ENCODE measurements around the gene HES2. TPM values are rescaled to one million over a fixed set of nuclear protein-coding genes. Genes with fewer than 3 reads are reported as not detected.
"Not testable (repeated sequence)": the region's sequence is repeated elsewhere in the genome, so short reads cannot be mapped to it uniquely, and the experiment has no call there.

Gene HES2
- total and polyA plus RNA-seq, 2 of the 4 experiments (the other 2 are of a cell fraction), result not detected

GRCh38 chr1:6446665-6447015, 26.9 kb upstream of the HES2 start:
- Histone ChIP-seq H3K4me2 (ENCODE audit: low read depth, low read length) (no peak overlapping the region), H4K91ac (ENCODE audit: insufficient read depth, low read depth, low read length) (no peak overlapping the region), H4K20me1 (ENCODE audit: insufficient read depth, low read length) (no peaks in the 10 kb centered on the region), H3K4me1 (ENCODE audit: control insufficient read depth, insufficient read depth, low read length) (no peaks in the 10 kb centered on the region), H3K79me1 (ENCODE audit: low read depth in 1 of 2, low read length in 2 of 2) (no peaks in the 10 kb centered on the region), H2AK9ac (replicated peaks; ENCODE audit: low read depth, low read length, poor library complexity) (no peak overlapping the region), H2BK20ac (ENCODE audit: low read depth, low read length) (no peak overlapping the region), H4K5ac (ENCODE audit: low read depth, low read length) (no peak overlapping the region), H3K9me1 (ENCODE audit: insufficient read depth, low read length) (no peaks in the 10 kb centered on the region; the same call in 1 of the 2 replicates), H3K4ac (ENCODE audit: low read depth, low read length) (no peak overlapping the region), H2BK15ac (ENCODE audit: low read depth, low read length) (no peak overlapping the region), H3K9me3 (ENCODE audit: control insufficient read depth, insufficient read depth, low read length) (no peaks in the 10 kb centered on the region), H3K23ac (ENCODE audit: low read depth, low read length) (no peak overlapping the region), H4K8ac (ENCODE audit: low read depth in 2 of 2, low read length in 2 of 2) (no peak overlapping the region), H3K27me3 (ENCODE audit: control insufficient read depth, insufficient read depth, low read length) (peaks cover 67% of the 10 kb centered on the region), H3K14ac (replicated peaks; ENCODE audit: low read depth, low read length) (no peak overlapping the region), H3K36me3 (ENCODE audit: control insufficient read depth, insufficient read depth, low read length) (no peaks in the 10 kb centered on the region), H2AFZ (replicated peaks; ENCODE audit: low read length, poor library complexity) (no peak overlapping the region), H3K18ac (ENCODE audit: low read depth, low read length) (no peak overlapping the region), H3K56ac (ENCODE audit: extremely low read depth, insufficient read depth, low read length) (no peak overlapping the region), H3K27ac (ENCODE audit: insufficient read depth, low read length) (no peak overlapping the region), H2BK5ac (ENCODE audit: low read depth, low read length, poor library complexity, severe bottlenecking) (no peak overlapping the region), H3K9ac (ENCODE audit: low read depth, low read length) (no peak overlapping the region), H2AK5ac (ENCODE audit: low read depth, low read length) (no peak overlapping the region), H3K4me3 (ENCODE audit: insufficient read depth, low read depth, low read length) (no peak overlapping the region), H2BK120ac (ENCODE audit: low read depth, low read length) (no peak overlapping the region)
- BruUV-seq (replicated peaks), result no TSS peak
- CTCF ChIA-PET, result no interaction called here
- dilution Hi-C loops (cut with HindIII; ENCODE audit: low sequenced_read_pairs, unreplicated experiment), result no loop called here
- WGBS, 2 experiments (ENCODE audit: extremely low coverage in 2 of 2, insufficient read length in 1 of 2), result 30% methylated on average over 2 of the region's 4 CpGs; no CpG with 5 or more reads in 1 of the 2 experiments
- POLR2A ChIA-PET (ENCODE audit: unreplicated experiment), result no interaction called here
- in situ Hi-C loops (cut with MboI; ENCODE audit: low sequenced_read_pairs), result no loop called here
- DNase-seq (no peak), ATAC-seq (ENCODE audit: low read depth) (no peak)
- intact Hi-C loops (cut with micrococcal nuclease), result no loop called here
- TF ChIP-seq RCOR1 (IDR thresholded peaks at IDR 0.05; ENCODE audit: insufficient replicate concordance, low read length), result no peak
- no peak for TF ChIP-seq SMC3 (IDR thresholded peaks at IDR 0.05; ENCODE audit: low read depth, low read length)
- no peak for TF ChIP-seq NFE2L2 (IDR thresholded peaks at IDR 0.05; ENCODE audit: low read depth, low read length)
- no peak for TF ChIP-seq RFX5 (IDR thresholded peaks at IDR 0.05; ENCODE audit: low read depth, low read length)
- TF ChIP-seq CTCF (conservative IDR thresholded peaks at IDR 0.05; ENCODE audit: low read depth, low read length), result no peak
- no peak for TF ChIP-seq MAFK (IDR thresholded peaks at IDR 0.05; ENCODE audit: low read depth, low read length)
- no peak for TF ChIP-seq BHLHE40 (IDR thresholded peaks at IDR 0.05; ENCODE audit: low read depth, low read length)

GRCh38 chr1:6445929-6446328, 26.2 kb upstream of the HES2 start:
- H2BK15ac ChIP-seq (ENCODE audit: low read depth, low read length); H3K18ac ChIP-seq (ENCODE audit: low read depth, low read length); in situ Hi-C loops (cut with MboI; ENCODE audit: low sequenced_read_pairs); DNase-seq; BruUV-seq (replicated peaks); H3K4me2 ChIP-seq (ENCODE audit: low read depth, low read length); H3K9me1 ChIP-seq (ENCODE audit: insufficient read depth, low read length); H4K20me1 ChIP-seq (ENCODE audit: insufficient read depth, low read length); H2BK120ac ChIP-seq (ENCODE audit: low read depth, low read length); H3K14ac ChIP-seq (replicated peaks; ENCODE audit: low read depth, low read length); H3K36me3 ChIP-seq (ENCODE audit: control insufficient read depth, insufficient read depth, low read length); H2AK9ac ChIP-seq (replicated peaks; ENCODE audit: low read depth, low read length, poor library complexity); ATAC-seq (ENCODE audit: low read depth); H3K4me1 ChIP-seq (ENCODE audit: control insufficient read depth, insufficient read depth, low read length); H4K8ac ChIP-seq (ENCODE audit: low read depth in 2 of 2, low read length in 2 of 2); H2AK5ac ChIP-seq (ENCODE audit: low read depth, low read length); CTCF ChIA-PET; H3K27ac ChIP-seq (ENCODE audit: insufficient read depth, low read length); H4K5ac ChIP-seq (ENCODE audit: low read depth, low read length); H3K4me3 ChIP-seq (ENCODE audit: insufficient read depth, low read depth, low read length); intact Hi-C loops (cut with micrococcal nuclease); H3K79me1 ChIP-seq (ENCODE audit: low read depth in 1 of 2, low read length in 2 of 2); H3K9me3 ChIP-seq (ENCODE audit: control insufficient read depth, insufficient read depth, low read length); H3K4ac ChIP-seq (ENCODE audit: low read depth, low read length); H2AFZ ChIP-seq (replicated peaks; ENCODE audit: low read length, poor library complexity); dilution Hi-C loops (cut with HindIII; ENCODE audit: low sequenced_read_pairs, unreplicated experiment); POLR2A ChIA-PET (ENCODE audit: unreplicated experiment); H3K23ac ChIP-seq (ENCODE audit: low read depth, low read length); H3K9ac ChIP-seq (ENCODE audit: low read depth, low read length); H2BK5ac ChIP-seq (ENCODE audit: low read depth, low read length, poor library complexity, severe bottlenecking); H3K56ac ChIP-seq (ENCODE audit: extremely low read depth, insufficient read depth, low read length); H2BK20ac ChIP-seq (ENCODE audit: low read depth, low read length); H4K91ac ChIP-seq (ENCODE audit: insufficient read depth, low read depth, low read length): not testable (repeated sequence)
- H3K27me3 ChIP-seq (ENCODE audit: control insufficient read depth, insufficient read depth, low read length), result peaks cover 68% of the 10 kb centered on the region
- no CpG with 5 or more reads among the region's 4 CpGs for WGBS, 2 experiments (ENCODE audit: extremely low coverage in 2 of 2, insufficient read length in 1 of 2)
